ENCODE measurements around the gene CCDC9B.

Gene CCDC9B

GRCh38 chr15:40286061-40286532 lies 54.6 kb downstream of the CCDC9B start:
- ChIA-PET CTCF (interaction anchor here (0.8 to 2.4 kb wide), 5 partner anchors 11 to 53 kb away, joined by 3 to 9 read pairs (median 5); partner anchors contain the start of genes INAFM2 and PLCB2), POLR2A (no interaction called here)
- DNase-seq (ENCODE audit: extremely low spot score), result no peak
- TF ChIP-seq PKNOX1 (IDR thresholded peaks at IDR 0.05), result no peak
- no peak for TF ChIP-seq FOXK2 (IDR thresholded peaks at IDR 0.05)
- no peak for TF ChIP-seq FOXM1 (IDR thresholded peaks at IDR 0.05; ENCODE audit: borderline replicate concordance)
- no peak for TF ChIP-seq LEF1 (IDR thresholded peaks at IDR 0.05; ENCODE audit: borderline replicate concordance)
- TF ChIP-seq CTBP1 (IDR thresholded peaks at IDR 0.05; ENCODE audit: borderline replicate concordance), result no peak
- no peak for TF ChIP-seq TARDBP (IDR thresholded peaks at IDR 0.05)
- no peak for TF ChIP-seq BHLHE40 (IDR thresholded peaks at IDR 0.05; ENCODE audit: borderline replicate concordance)
- TF ChIP-seq SP1 (IDR thresholded peaks at IDR 0.05), result no peak
- TF ChIP-seq FOXA1 (IDR thresholded peaks at IDR 0.05), result no peak
- TF ChIP-seq NFRKB (IDR thresholded peaks at IDR 0.05), result no peak

- CTCF ChIA-PET, result interaction anchor here (0.6 to 2.4 kb wide), 7 partner anchors 11 to 69 kb away, joined by 3 to 9 read pairs (median 5); partner anchors contain the start of genes INAFM2 and PLCB2
- POLR2A ChIA-PET, result interaction anchor here (1.0 kb wide), 1 partner anchor 284 kb away, joined by 3 read pairs; the partner anchor contains the start of gene RPUSD2
- TF ChIP-seq SP1 (IDR thresholded peaks at IDR 0.05) (no peak), L3MBTL2 (conservative IDR thresholded peaks at IDR 0.05) (no peak), FOXA1 (IDR thresholded peaks at IDR 0.05) (no peak), ARNT (IDR thresholded peaks at IDR 0.05) (no peak)
- DNase-seq (ENCODE audit: extremely low spot score), result no peak
Measured at GRCh38 chr15:40285554-40286011, 55.2 kb downstream of the CCDC9B start.

GRCh38 chr15:40285151-40285550 lies 55.6 kb downstream of the CCDC9B start:
- no peak for DNase-seq (ENCODE audit: extremely low spot score)
- POLR2A ChIA-PET, result interaction anchor here (1.0 kb wide), 1 partner anchor 284 kb away, joined by 3 read pairs; the partner anchor contains the start of gene RPUSD2
- TF ChIP-seq ELF4 (IDR thresholded peaks at IDR 0.05), result no peak
- TF ChIP-seq HDGF (IDR thresholded peaks at IDR 0.05; ENCODE audit: borderline replicate concordance), result no peak
- TF ChIP-seq BHLHE40 (IDR thresholded peaks at IDR 0.05; ENCODE audit: borderline replicate concordance), result no peak
- no peak for TF ChIP-seq FOXA1 (IDR thresholded peaks at IDR 0.05)
- TF ChIP-seq FOXM1 (IDR thresholded peaks at IDR 0.05; ENCODE audit: borderline replicate concordance), result no peak
- TF ChIP-seq FOXK2 (IDR thresholded peaks at IDR 0.05), result no peak
- TF ChIP-seq ARNT (IDR thresholded peaks at IDR 0.05), result no peak
- CTCF ChIA-PET, result interaction anchor here (0.6 to 2.4 kb wide), 7 partner anchors 10 to 68 kb away, joined by 3 to 9 read pairs (median 5); partner anchors contain the start of genes INAFM2 and PLCB2

GRCh38 chr15:40283615-40284300 lies 57.0 kb downstream of the CCDC9B start:
- CTCF ChIA-PET, result interaction anchor here (1.2 to 1.4 kb wide), 2 partner anchors 9 to 29 kb away, joined by 3 to 4 read pairs; no protein-coding TSS in a partner anchor
- POLR2A ChIA-PET, result no interaction called here
- TF ChIP-seq CTBP1 (IDR thresholded peaks at IDR 0.05; ENCODE audit: borderline replicate concordance) (no peak), BHLHE40 (IDR thresholded peaks at IDR 0.05; ENCODE audit: borderline replicate concordance) (no peak), NFRKB (IDR thresholded peaks at IDR 0.05) (no peak), ZNF384 (IDR thresholded peaks at IDR 0.05) (no peak)
- no peak for DNase-seq (ENCODE audit: extremely low spot score)

GRCh38 chr15:40282869-40283614 lies 57.7 kb downstream of the CCDC9B start, which contains the start of gene ANKRD63:
Gene ANKRD63, minus strand, starts transcription at chr15:40283064. Its CDS starts 478 bp downstream, at chr15:40282586.
- ChIA-PET POLR2A (no interaction called here), CTCF (interaction anchor here (1.2 to 1.4 kb wide), 2 partner anchors 8 to 30 kb away, joined by 3 to 4 read pairs; no protein-coding TSS in a partner anchor)
- TF ChIP-seq FOXA1 (IDR thresholded peaks at IDR 0.05) (no peak), L3MBTL2 (conservative IDR thresholded peaks at IDR 0.05) (no peak), ELF4 (IDR thresholded peaks at IDR 0.05) (no peak), NFRKB (IDR thresholded peaks at IDR 0.05) (no peak), SUZ12 (IDR thresholded peaks at IDR 0.05) (no peak), SP1 (IDR thresholded peaks at IDR 0.05) (no peak), HDGF (IDR thresholded peaks at IDR 0.05; ENCODE audit: borderline replicate concordance) (no peak), BHLHE40 (IDR thresholded peaks at IDR 0.05; ENCODE audit: borderline replicate concordance) (no peak), LEF1 (IDR thresholded peaks at IDR 0.05; ENCODE audit: borderline replicate concordance) (no peak), FOXK2 (IDR thresholded peaks at IDR 0.05) (no peak), ZNF384 (IDR thresholded peaks at IDR 0.05) (no peak), ARNT (IDR thresholded peaks at IDR 0.05) (no peak), CTBP1 (IDR thresholded peaks at IDR 0.05; ENCODE audit: borderline replicate concordance) (no peak)
- DNase-seq (ENCODE audit: extremely low spot score), result peak; percentile 49

GRCh38 chr15:40282147-40282868 lies 58.4 kb downstream of the CCDC9B start:
- ChIA-PET POLR2A (no interaction called here), CTCF (interaction anchor here (0.5 to 1.0 kb wide), 2 partner anchors 35 to 65 kb away, joined by 3 read pairs; no protein-coding TSS in a partner anchor)
- TF ChIP-seq L3MBTL2 (conservative IDR thresholded peaks at IDR 0.05) (peak; percentile 48; the same call in 1 of the 2 replicates), FOXM1 (IDR thresholded peaks at IDR 0.05; ENCODE audit: borderline replicate concordance) (no peak)
- DNase-seq (ENCODE audit: extremely low spot score), result peak; percentile 50

- ChIA-PET CTCF (interaction anchor here (0.5 to 1.0 kb wide), 2 partner anchors 35 to 64 kb away, joined by 3 read pairs; no protein-coding TSS in a partner anchor), POLR2A (no interaction called here)
- no peak for DNase-seq (ENCODE audit: extremely low spot score)
- TF ChIP-seq CTBP1 (IDR thresholded peaks at IDR 0.05; ENCODE audit: borderline replicate concordance) (no peak), PKNOX1 (IDR thresholded peaks at IDR 0.05) (no peak), FOXM1 (IDR thresholded peaks at IDR 0.05; ENCODE audit: borderline replicate concordance) (no peak), FOXK2 (IDR thresholded peaks at IDR 0.05) (no peak), SUZ12 (IDR thresholded peaks at IDR 0.05) (no peak)
Measured at GRCh38 chr15:40281801-40282146, 59.0 kb downstream of the CCDC9B start.

All from HEK293T (cell line).